ENCODE results near the gene GLRX2.
A peak's percentile ranks its signal among the peaks of the same experiment; 100 is the strongest.
"Not testable (repeated sequence)": the region's sequence is repeated elsewhere in the genome, so short reads cannot be mapped to it uniquely, and the experiment has no call there.

Gene GLRX2

DNA sequence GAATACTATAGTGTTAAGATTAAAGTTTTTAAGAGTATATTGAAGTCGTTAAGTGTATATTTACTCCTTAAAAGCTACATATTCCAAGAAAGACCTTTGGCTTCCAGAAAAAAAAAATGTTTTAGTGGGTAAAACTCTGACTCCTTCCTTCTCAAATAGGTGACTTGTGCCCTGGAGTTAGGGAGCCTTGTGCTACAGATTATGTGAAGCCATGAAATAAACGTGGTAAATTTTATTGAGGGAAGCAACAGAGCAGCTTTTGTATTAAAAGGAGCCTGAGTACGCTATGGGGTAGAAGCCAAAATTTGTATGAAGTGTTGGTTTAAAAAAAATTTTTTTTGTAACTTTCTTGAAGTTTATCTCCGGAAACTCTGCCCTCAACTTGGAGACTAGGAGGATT, 44.8 kb downstream of the GLRX2 start:
- H3K4me3 Mint-ChIP-seq = peak overlapping the region; percentile 90
- ATAC-seq = no peak
- peak overlapping the region; percentile 96 for H3K27ac Mint-ChIP-seq
- H3K36me3 Mint-ChIP-seq = peaks cover 31% of the 10 kb centered on the region
- H3K9me3 Mint-ChIP-seq = no peaks in the 10 kb centered on the region
- peaks cover 63% of the 10 kb centered on the region for H3K4me1 Mint-ChIP-seq
- DNase-seq (ENCODE audit: low spot score in 2 of 2) = no peak

DNA sequence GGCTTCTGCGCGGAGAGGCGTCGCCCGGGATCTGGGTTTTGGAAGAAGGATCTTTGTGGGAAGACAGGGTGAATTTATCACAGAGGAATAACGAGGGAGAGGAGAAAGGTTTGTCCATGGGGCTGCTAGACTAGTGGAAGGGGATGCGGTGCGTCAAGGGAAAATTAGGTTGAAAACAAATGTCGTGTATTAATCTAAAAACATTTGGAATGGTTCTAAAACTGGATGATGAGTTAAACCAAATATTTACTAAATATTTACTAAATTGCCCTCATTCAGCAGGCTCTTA, 45.2 kb downstream of the GLRX2 start:
- ATAC-seq = no peak
- Mint-ChIP-seq H3K4me1 (peaks cover 63% of the 10 kb centered on the region), H3K36me3 (peaks cover 31% of the 10 kb centered on the region), H3K9me3 (no peaks in the 10 kb centered on the region), H3K27ac (peak overlapping the region; percentile 96), H3K4me3 (peak overlapping the region; percentile 90)
- DNase-seq (ENCODE audit: low spot score in 2 of 2) = no peak

DNA sequence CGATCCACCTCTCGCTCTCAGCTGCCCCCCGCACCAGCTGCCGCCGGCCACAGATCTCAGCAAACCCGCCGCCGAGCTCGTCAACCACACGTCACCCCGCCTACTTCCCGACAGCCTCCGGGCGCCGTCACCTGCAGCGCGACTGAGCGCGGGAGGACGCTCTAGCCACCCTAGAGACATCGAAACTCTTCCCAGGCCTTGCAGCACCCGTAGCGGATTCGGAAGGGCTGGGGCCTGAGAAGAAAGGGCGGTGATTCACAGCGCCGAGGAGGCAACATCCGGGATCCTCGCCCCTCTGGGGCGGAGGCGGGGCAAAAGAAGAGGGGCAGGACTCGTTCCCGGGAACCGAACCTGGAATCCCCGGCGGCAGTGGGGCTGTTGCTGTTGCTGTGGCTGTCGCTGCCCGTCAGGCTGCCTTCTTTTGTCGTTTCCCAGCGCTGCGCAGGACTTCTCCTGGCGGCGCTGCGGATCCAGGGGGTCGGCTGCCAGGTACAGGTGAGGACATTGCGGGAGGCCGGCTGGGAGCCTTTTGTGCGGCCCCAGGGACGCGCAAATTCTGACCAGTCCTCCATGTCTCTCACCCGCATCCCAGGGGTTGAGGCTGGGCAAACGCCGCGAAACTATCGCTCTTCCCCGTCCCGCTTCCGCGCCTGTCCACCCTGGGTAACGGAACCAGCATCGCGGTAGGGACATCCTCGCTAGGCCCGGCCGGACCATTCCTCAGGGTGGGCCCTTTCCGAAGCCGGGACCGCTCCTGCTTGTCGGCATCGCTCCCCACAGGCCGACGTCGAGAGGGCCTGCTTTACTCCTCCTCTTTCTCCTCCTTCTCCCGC, 45.7 kb downstream of the GLRX2 start, which contains the start of the genes RO60 and UCHL5:
Gene RO60 (plus strand): TSS at position 331 of the 833 bp plus-strand sequence. CDS start 9,443 bp downstream, outside the sequence.
Gene UCHL5 (minus strand): TSS at position 79 of the 833 bp plus-strand sequence. CDS start 100 bp downstream, outside the sequence.
- Mint-ChIP-seq H3K27ac (peak within 1 kb of the TSS; percentile 96), H3K4me3 (peak within 1 kb of the TSS; percentile 90), H3K36me3 (peaks cover 31% of the 10 kb centered on the region), H3K9me3 (no peaks in the 10 kb centered on the region), H3K4me1 (peaks cover 61% of the 10 kb centered on the region)
- peak; percentile 80 to 97 for DNase-seq (ENCODE audit: low spot score in 2 of 2)
- peak; percentile 95 for ATAC-seq

DNA sequence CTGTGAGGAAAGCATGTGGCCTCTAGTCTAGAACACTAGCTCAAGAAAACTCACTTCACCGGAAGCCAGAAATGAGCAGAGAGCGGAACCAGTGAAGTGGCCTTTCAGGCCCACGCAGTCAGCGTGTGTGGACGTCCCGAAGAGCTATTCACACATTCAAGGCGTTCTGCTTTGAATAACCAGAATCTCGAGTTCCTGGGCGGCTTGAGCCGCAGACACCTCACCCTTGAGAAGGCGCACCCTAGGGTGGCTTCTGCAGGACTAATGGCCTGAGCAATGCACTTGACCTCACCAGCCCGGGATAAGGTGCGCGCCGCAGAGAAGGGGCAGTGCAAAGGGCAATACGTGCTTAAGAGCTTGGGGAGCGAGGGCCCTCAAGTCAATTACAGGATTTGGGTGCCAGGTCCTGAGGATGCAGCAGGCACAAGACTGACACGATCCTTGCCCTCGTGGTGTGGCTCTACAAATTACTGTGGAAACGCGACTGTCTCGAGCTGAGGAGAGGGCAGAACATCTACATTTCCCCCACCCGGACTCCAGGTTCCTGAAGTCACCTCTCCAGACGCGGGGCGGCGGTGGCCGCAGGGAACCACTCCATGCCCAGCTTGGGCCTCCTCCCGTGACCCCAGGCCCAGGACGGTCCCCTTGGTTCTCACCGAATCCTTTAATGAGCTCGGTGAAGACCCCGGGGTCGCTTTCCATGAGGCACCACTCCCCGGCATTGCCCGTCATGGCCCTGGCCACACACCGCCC, 46.5 kb downstream of the GLRX2 start:
- peak overlapping the region; percentile 96 for H3K27ac Mint-ChIP-seq
- peaks cover 55% of the 10 kb centered on the region for H3K4me1 Mint-ChIP-seq
- no peaks in the 10 kb centered on the region for H3K9me3 Mint-ChIP-seq
- peak overlapping the region; percentile 90 for H3K4me3 Mint-ChIP-seq
- ATAC-seq = peak; percentile 79
- peaks cover 31% of the 10 kb centered on the region for H3K36me3 Mint-ChIP-seq
- DNase-seq (ENCODE audit: low spot score in 2 of 2) = peak; percentile 61 to 85

DNA sequence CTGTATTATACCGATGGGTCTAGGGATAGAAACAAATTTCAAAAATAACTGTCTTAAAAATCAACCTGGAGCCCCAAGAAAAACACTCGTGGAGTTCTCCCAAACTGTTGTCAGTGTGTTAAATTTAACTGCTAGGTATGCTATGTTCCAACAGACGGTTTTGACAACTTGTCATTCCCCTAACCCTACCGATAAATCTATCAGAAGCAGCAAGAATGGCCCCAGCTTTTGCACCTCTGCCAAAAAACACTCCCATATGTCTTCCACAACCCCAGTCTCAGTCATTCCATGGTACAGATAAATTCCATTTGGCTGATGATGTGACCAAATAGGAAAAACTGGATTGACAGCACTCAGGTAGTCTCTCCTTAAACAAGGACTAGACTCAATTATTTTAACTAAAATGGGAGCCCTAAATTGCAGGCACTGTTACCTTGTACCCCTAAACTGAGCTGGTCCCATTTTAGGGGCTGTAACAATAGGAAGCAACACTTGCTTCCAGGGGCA, 51.0 kb downstream of the GLRX2 start:
- H3K36me3 Mint-ChIP-seq = peaks cover 49% of the 10 kb centered on the region
- DNase-seq (ENCODE audit: low spot score in 2 of 2) (no peak), ATAC-seq (no peak)
- no peak overlapping the region for H3K4me3 Mint-ChIP-seq
- peaks cover 33% of the 10 kb centered on the region for H3K4me1 Mint-ChIP-seq
- no peak overlapping the region for H3K27ac Mint-ChIP-seq
- no peaks in the 10 kb centered on the region for H3K9me3 Mint-ChIP-seq

DNA sequence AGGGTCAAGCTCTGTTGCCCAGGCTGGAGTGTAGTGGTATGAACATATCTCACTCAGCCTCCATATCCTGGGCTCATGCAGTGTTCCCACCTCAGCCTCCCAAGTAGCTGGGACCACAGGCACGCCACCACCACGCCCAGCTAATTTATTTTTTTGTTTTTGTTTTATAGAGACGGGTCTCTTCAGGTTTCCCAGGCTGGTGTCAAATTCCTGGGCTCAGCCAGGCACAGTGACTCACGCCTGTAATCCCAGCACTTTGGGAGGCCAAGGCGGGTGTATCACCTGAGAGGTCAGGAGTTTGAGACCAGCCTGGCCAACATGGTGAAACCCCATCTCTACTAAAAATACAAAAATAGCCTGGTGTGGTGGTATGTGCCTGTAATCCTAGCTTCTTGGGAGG, 56.3 kb downstream of the GLRX2 start:
- not testable (repeated sequence) for DNase-seq (ENCODE audit: low spot score in 2 of 2); H3K27ac Mint-ChIP-seq; ATAC-seq; H3K9me3 Mint-ChIP-seq; H3K4me1 Mint-ChIP-seq; H3K4me3 Mint-ChIP-seq
- H3K36me3 Mint-ChIP-seq = peaks cover 79% of the 10 kb centered on the region

All from stimulated activated effector memory CD8-positive, alpha-beta T cell treated with anti-CD3 and anti-CD28 coated beads, Interleukin-12 subunit alpha, Interleukin-12 subunit beta, amount 100 ng/mL, for 72 hours (primary cell).